ENCODE measurements around the gene RNF212. TPM values are rescaled to one million over a fixed set of nuclear protein-coding genes. Genes with fewer than 3 reads are reported as not detected.

Gene RNF212
- polyA plus RNA-seq, 2 of the 4 experiments (the other 2 are of a cell fraction), result 3.0 TPM

DNA sequence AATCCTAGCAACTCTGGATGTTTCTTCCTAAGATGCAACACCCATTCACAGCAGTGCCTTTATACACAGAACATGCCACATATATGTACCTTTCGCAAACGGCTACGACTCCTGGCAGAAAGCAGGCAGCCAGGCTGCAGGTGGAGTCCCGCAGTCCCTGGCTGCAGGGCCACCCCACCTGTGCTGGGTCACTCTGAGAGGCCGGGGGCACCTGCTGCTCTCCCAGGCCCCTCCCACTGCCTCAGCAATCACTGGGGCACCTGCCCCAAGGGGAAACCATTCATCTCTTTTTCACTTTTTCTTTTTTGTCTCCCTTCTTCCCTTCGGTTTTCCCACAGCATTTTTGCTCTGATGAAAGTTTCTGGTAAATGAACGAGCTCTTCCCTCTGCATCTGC is 28.0 kb downstream of the RNF212 start (continued):
- TF ChIP-seq, protein P1, sequence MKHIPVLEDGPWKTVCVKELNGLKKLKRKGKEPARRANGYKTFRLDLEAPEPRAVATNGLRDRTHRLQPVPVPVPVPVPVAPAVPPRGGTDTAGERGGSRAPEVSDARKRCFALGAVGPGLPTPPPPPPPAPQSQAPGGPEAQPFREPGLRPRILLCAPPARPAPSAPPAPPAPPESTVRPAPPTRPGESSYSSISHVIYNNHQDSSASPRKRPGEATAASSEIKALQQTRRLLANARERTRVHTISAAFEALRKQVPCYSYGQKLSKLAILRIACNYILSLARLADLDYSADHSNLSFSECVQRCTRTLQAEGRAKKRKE (CRISPR knock-in tag; IDR thresholded peaks at IDR 0.05; ENCODE audit: low read depth), result no peak
- TF ChIP-seq NR3C1 (IDR thresholded peaks at IDR 0.05) (no peak), NFE2L2 (conservative IDR thresholded peaks at IDR 0.05; ENCODE audit: low read length) (no peak)

DNA sequence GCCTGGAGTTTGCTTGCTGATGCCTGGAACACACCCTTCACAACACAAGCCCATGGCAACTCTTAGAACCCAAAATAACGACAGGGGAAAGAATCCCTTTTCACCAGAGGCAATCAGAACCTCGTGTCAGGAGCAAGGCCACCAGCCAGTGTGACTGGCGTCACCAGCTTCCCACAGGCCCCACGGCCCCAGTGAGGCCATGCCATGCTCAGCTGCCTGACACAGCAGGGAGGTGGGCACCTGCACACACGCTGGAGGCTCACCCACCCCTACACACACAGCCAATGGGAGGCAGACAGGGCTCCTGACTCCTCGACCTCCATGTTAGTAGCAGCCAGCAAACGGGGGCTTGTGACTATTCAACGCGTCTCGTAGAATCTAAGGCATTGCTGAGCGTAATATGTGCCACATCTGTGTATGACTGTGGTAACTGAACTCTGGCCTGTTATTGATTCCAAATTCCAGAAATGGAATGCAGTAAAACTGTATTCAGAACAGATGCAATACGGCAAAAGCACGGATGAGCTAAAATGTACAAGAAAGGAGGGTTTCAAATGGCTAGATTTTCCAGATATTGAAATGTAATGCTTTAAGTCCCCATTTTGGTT is 28.5 kb downstream of the RNF212 start:
- ATAC-seq (no peak), DNase-seq (ENCODE audit: low read depth in 1 of 2, low spot score in 1 of 2) (no peak), FAIRE-seq (no peak)
- ChIA-PET POLR2A (no interaction called here), CTCF (interaction anchor here (1.3 to 1.6 kb wide), 2 partner anchors 11 to 16 kb away, joined by 3 to 5 read pairs; no protein-coding TSS in a partner anchor)
- Histone ChIP-seq H3K4me2 (no peak overlapping the region), H3K4me3 (no peak overlapping the region), H3K9me3 (no peaks in the 10 kb centered on the region), H3K27ac (no peak overlapping the region), H3K4me1 (peaks cover 25% of the 10 kb centered on the region)
- TF ChIP-seq, protein P2, sequence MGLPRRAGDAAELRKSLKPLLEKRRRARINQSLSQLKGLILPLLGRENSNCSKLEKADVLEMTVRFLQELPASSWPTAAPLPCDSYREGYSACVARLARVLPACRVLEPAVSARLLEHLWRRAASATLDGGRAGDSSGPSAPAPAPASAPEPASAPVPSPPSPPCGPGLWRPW (IDR thresholded peaks at IDR 0.05), result no peak
- no peak for TF ChIP-seq HOXB5 (CRISPR knock-in tag; IDR thresholded peaks at IDR 0.05)
- TF ChIP-seq EHF (CRISPR knock-in tag; IDR thresholded peaks at IDR 0.05), result no peak
- no peak for TF ChIP-seq RCOR1 (IDR thresholded peaks at IDR 0.05; ENCODE audit: low read depth, low read length)
- no peak for TF ChIP-seq SREBF2 (IDR thresholded peaks at IDR 0.05)
- TF ChIP-seq PHF8 (IDR thresholded peaks at IDR 0.05; ENCODE audit: borderline replicate concordance, low read depth), result no peak
- no peak for TF ChIP-seq RNF2 (IDR thresholded peaks at IDR 0.05; ENCODE audit: borderline replicate concordance, low read depth)
- TF ChIP-seq, protein P3, sequence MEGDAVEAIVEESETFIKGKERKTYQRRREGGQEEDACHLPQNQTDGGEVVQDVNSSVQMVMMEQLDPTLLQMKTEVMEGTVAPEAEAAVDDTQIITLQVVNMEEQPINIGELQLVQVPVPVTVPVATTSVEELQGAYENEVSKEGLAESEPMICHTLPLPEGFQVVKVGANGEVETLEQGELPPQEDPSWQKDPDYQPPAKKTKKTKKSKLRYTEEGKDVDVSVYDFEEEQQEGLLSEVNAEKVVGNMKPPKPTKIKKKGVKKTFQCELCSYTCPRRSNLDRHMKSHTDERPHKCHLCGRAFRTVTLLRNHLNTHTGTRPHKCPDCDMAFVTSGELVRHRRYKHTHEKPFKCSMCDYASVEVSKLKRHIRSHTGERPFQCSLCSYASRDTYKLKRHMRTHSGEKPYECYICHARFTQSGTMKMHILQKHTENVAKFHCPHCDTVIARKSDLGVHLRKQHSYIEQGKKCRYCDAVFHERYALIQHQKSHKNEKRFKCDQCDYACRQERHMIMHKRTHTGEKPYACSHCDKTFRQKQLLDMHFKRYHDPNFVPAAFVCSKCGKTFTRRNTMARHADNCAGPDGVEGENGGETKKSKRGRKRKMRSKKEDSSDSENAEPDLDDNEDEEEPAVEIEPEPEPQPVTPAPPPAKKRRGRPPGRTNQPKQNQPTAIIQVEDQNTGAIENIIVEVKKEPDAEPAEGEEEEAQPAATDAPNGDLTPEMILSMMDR (IDR thresholded peaks at IDR 0.05), result no peak
- TF ChIP-seq RARB (CRISPR knock-in tag; IDR thresholded peaks at IDR 0.05), result no peak
- TF ChIP-seq POLR2AphosphoS2 (conservative IDR thresholded peaks at IDR 0.05; ENCODE audit: low read length), result no peak
- TF ChIP-seq MAFK (IDR thresholded peaks at IDR 0.05; ENCODE audit: partially characterized antibody), result no peak
- TF ChIP-seq, protein P4, sequence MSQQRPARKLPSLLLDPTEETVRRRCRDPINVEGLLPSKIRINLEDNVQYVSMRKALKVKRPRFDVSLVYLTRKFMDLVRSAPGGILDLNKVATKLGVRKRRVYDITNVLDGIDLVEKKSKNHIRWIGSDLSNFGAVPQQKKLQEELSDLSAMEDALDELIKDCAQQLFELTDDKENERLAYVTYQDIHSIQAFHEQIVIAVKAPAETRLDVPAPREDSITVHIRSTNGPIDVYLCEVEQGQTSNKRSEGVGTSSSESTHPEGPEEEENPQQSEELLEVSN (IDR thresholded peaks at IDR 0.05; ENCODE audit: borderline replicate concordance, low read depth), result no peak
- no peak for TF ChIP-seq CEBPB (IDR thresholded peaks at IDR 0.05)
- no peak for TF ChIP-seq GATA3 (IDR thresholded peaks at IDR 0.05; ENCODE audit: borderline replicate concordance)
- TF ChIP-seq CHD2 (IDR thresholded peaks at IDR 0.05; ENCODE audit: low read length, partially characterized antibody), result no peak
- TF ChIP-seq MYC (IDR thresholded peaks at IDR 0.05; ENCODE audit: borderline replicate concordance, low read length), result no peak
- no peak for TF ChIP-seq FOXS1 (CRISPR knock-in tag; IDR thresholded peaks at IDR 0.05)
- TF ChIP-seq HEYL (CRISPR knock-in tag; IDR thresholded peaks at IDR 0.05), result no peak
- TF ChIP-seq FOSB (CRISPR knock-in tag; IDR thresholded peaks at IDR 0.05), result no peak
- TF ChIP-seq JUN (IDR thresholded peaks at IDR 0.05), result no peak
- 86% methylated on average over 9 of the region's 13 CpGs for WGBS (ENCODE audit: missing lambda C conversion rate)

DNA sequence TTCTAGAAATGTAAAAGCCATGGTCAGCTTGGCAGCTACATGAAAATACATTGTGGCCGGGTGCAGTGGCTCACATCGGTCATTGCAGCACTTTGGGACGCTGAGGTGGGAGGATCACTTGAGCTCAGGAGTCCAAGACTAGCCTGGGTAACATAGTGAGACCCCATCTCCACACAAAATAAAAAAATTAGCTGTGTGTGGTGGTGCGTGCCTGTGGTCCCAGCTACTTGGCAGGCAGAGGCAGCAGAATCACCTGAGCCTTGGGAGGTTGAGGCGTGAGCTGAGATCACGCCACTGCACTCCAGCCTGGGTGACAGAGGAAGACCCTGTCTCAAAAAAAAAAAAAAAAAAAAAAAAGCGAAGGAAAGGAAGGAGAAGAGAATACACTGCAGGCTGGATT is 29.0 kb downstream of the RNF212 start:
- DNase-seq (ENCODE audit: low read depth in 1 of 2, low spot score in 1 of 2), result no peak
- WGBS (ENCODE audit: missing lambda C conversion rate), result 89% methylated on average over 7 of the region's 7 CpGs
- TF ChIP-seq HOXB5 (CRISPR knock-in tag; IDR thresholded peaks at IDR 0.05) (no peak), HDAC2 (IDR thresholded peaks at IDR 0.05) (no peak), BHLHE40 (IDR thresholded peaks at IDR 0.05; ENCODE audit: low read depth, low read length) (no peak), EHMT2 (IDR thresholded peaks at IDR 0.05; ENCODE audit: low read depth) (no peak), HOXA7 (CRISPR knock-in tag; IDR thresholded peaks at IDR 0.05) (no peak), NPAS2 (CRISPR knock-in tag; IDR thresholded peaks at IDR 0.05; ENCODE audit: borderline replicate concordance) (no peak), RCOR1 (IDR thresholded peaks at IDR 0.05; ENCODE audit: low read depth, low read length) (no peak), TFCP2L1 (CRISPR knock-in tag; IDR thresholded peaks at IDR 0.05) (no peak), POLR2AphosphoS2 (conservative IDR thresholded peaks at IDR 0.05; ENCODE audit: low read length) (no peak)
- TF ChIP-seq, protein P5, sequence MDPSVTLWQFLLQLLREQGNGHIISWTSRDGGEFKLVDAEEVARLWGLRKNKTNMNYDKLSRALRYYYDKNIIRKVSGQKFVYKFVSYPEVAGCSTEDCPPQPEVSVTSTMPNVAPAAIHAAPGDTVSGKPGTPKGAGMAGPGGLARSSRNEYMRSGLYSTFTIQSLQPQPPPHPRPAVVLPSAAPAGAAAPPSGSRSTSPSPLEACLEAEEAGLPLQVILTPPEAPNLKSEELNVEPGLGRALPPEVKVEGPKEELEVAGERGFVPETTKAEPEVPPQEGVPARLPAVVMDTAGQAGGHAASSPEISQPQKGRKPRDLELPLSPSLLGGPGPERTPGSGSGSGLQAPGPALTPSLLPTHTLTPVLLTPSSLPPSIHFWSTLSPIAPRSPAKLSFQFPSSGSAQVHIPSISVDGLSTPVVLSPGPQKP (IDR thresholded peaks at IDR 0.05; ENCODE audit: low read depth, low read length), result no peak
- TF ChIP-seq, protein P1 (CRISPR knock-in tag; IDR thresholded peaks at IDR 0.05; ENCODE audit: low read depth), result no peak
- TF ChIP-seq, protein P2 (IDR thresholded peaks at IDR 0.05), result no peak
- FAIRE-seq, result no peak
- ATAC-seq, result no peak
- H3K27ac ChIP-seq, result no peak overlapping the region
- no peak overlapping the region for H3K4me2 ChIP-seq
- H3K4me3 ChIP-seq, result no peak overlapping the region
- POLR2A ChIA-PET, result no interaction called here
- CTCF ChIA-PET, result interaction anchor here (1.3 to 1.6 kb wide), 2 partner anchors 11 to 16 kb away, joined by 3 to 5 read pairs; no protein-coding TSS in a partner anchor
- H3K9me3 ChIP-seq, result no peaks in the 10 kb centered on the region
- peaks cover 25% of the 10 kb centered on the region for H3K4me1 ChIP-seq
